PFSK-1 (cell line): ENCODE results near the gene ERICH4.

ENCODE experiments used
- FOXP2 ChIP-seq: optimal IDR thresholded peaks from 2 replicates; pipeline ENCODE3; 2011; ENCODE audit warnings: borderline replicate concordance, control low read depth, inconsistent platforms; ENCODE audit not compliant: insufficient read depth; ENCODE audit errors: extremely low read length, extremely low read depth
- POLR2AphosphoS5 ChIP-seq: IDR thresholded peaks from 2 replicates; pipeline ENCODE4 v1.6.1; 2012; ENCODE audit warnings: low read depth, mild to moderate bottlenecking, control low read depth, low read length, moderate library complexity
- SIN3A ChIP-seq: IDR thresholded peaks from 2 replicates; pipeline ENCODE4 v1.6.1; 2012; ENCODE audit warnings: mild to moderate bottlenecking, low read length, moderate library complexity, borderline replicate concordance; ENCODE audit not compliant: insufficient read depth
- TAF1 ChIP-seq: IDR thresholded peaks from 2 replicates; pipeline ENCODE4 v1.6.1; 2012; ENCODE audit warnings: low read length, control low read depth, borderline replicate concordance; ENCODE audit not compliant: insufficient read depth
- TF ChIP-seq, protein P1 (sequence below), 2 experiments: IDR thresholded peaks; 2 replicates each; pipeline versions ENCODE4 v1.6.1 to v1.8.0; 2011 to 2012; ENCODE audit warnings: low read depth in 2 of 2, low read length in 2 of 2, control low read depth in 1 of 2, inconsistent platforms in 1 of 2, mild to moderate bottlenecking in 1 of 2, moderate library complexity in 1 of 2; ENCODE audit not compliant: insufficient read depth in 1 of 2

ERICH4 gene

DNA sequence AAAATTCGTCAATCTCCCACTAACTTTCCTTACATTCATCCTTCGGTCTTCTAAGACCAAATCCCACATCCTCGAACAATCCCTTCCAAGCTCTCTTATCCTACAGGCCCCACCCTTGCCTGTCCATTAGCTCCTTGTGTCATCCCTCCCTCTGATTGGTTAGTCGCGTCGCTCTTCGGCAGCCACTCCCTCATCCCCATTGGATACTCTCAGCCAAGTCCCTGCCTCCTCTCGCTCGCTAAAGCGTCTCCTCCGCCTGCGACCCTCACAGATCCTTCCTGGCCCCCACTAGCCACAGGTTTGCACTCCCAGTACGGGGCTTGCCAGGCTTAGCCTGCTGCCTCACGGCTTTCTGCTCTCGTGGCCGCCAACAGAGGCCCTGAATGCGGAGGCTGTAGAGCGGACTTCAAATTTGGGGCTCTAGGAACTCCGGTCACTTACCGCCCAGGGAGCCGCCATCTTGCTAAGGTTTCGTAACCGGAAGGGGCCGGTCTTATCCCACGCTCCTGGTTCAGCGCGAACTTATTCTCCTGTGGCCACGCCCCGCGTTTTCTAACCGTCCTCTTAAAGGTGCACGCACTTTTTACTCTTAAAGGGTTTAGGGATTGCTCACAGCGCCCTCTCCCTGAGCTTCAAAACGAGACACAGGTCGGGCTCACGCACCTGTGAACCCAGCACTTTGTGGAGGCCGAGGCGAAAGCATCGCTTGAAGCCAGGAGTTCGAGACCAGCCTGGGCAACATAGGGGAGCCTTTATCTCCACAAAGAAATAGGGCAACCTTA is 3.3 kb upstream of the ERICH4 start, which contains the start of gene DMAC2:
Gene DMAC2, minus strand, starts transcription at position 472 of the 782 bp plus-strand sequence. Its CDS starts 13 bp downstream, at position 459.
- peak; percentile 84 for TF ChIP-seq TAF1
- TF ChIP-seq, protein P1, sequence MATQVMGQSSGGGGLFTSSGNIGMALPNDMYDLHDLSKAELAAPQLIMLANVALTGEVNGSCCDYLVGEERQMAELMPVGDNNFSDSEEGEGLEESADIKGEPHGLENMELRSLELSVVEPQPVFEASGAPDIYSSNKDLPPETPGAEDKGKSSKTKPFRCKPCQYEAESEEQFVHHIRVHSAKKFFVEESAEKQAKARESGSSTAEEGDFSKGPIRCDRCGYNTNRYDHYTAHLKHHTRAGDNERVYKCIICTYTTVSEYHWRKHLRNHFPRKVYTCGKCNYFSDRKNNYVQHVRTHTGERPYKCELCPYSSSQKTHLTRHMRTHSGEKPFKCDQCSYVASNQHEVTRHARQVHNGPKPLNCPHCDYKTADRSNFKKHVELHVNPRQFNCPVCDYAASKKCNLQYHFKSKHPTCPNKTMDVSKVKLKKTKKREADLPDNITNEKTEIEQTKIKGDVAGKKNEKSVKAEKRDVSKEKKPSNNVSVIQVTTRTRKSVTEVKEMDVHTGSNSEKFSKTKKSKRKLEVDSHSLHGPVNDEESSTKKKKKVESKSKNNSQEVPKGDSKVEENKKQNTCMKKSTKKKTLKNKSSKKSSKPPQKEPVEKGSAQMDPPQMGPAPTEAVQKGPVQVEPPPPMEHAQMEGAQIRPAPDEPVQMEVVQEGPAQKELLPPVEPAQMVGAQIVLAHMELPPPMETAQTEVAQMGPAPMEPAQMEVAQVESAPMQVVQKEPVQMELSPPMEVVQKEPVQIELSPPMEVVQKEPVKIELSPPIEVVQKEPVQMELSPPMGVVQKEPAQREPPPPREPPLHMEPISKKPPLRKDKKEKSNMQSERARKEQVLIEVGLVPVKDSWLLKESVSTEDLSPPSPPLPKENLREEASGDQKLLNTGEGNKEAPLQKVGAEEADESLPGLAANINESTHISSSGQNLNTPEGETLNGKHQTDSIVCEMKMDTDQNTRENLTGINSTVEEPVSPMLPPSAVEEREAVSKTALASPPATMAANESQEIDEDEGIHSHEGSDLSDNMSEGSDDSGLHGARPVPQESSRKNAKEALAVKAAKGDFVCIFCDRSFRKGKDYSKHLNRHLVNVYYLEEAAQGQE (IDR thresholded peaks at IDR 0.05; ENCODE audit: insufficient read depth in 1 of 2, low read depth in 2 of 2, low read length in 2 of 2), result 0 out of 4 replicates have a peak, but pooled peaks of 1 of the 2 experiments have one; percentile 43
- peak; percentile 93 for TF ChIP-seq POLR2AphosphoS5
- 0 out of 2 replicates have a peak, but pooled peaks have one; percentile 59 for TF ChIP-seq SIN3A
- no peak for TF ChIP-seq FOXP2

GRCh38 chr19:41441321-41441945 is 1.5 kb upstream of the ERICH4 start:
- TF ChIP-seq FOXP2, result no peak
- no peak for TF ChIP-seq TAF1

- TF ChIP-seq TAF1 (no peak), POLR2AphosphoS5 (no peak), SIN3A (no peak), FOXP2 (no peak)
- TF ChIP-seq, protein P1 (IDR thresholded peaks at IDR 0.05; ENCODE audit: insufficient read depth in 1 of 2, low read depth in 2 of 2, low read length in 2 of 2), result no peak
These were observed 978 bp downstream of the ERICH4 start for GRCh38 chr19:41443813-41444455.

DNA sequence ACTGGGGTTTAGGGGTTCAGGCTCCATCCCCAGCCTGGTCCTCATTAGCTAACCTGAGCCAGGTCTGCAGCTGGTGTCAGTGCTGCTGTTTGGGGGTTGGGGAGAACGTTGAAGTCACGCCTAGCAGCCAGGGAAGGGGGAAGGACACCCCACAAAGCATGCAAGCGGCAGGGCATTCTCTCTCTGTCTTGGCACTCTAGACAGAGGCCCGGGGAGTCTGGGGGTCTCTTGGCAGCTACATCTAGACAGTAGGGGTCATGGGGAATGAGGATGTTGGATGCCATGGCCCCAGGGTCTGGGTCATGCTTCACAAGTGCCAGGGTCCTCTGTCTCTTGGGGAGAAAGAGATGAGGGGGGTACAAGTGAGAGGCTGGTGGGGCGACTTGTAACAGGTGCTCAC is 2.6 kb downstream of the ERICH4 start:
- TF ChIP-seq FOXP2, result no peak
- TF ChIP-seq POLR2AphosphoS5, result no peak
- TF ChIP-seq TAF1, result no peak
- no peak for TF ChIP-seq SIN3A
- TF ChIP-seq, protein P1 (IDR thresholded peaks at IDR 0.05; ENCODE audit: insufficient read depth in 1 of 2, low read depth in 2 of 2, low read length in 2 of 2), result no peak

DNA sequence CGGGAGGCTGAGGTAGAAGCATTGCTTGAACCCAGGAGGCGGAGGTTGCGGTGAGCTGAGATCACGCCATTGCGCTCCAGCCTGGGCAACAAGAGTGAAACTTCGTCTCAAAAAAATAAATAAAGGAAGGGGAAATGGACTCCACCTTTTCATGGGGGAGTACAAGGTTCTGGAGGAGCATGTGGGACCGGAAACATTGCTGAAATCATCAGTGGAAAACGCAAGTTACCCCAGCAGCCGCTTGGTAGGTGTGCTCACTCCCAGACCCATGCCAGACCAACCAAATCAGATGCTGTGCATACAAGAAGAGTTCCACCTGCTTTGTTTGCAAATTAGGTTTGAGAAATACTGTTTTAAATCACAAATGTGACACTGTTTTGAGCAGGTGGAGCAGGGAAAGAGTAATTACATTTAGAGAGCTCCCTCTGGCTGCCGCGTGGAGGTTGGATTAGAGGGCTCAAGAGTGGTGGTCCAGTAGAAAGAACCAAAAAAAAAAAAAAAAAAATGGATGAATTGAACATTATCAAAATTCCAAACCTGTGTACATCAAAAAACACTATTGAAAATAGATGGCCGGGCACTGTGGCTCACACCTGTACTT is 4.9 kb downstream of the ERICH4 start:
- TF ChIP-seq POLR2AphosphoS5, result no peak
- TF ChIP-seq TAF1, result no peak
- TF ChIP-seq FOXP2, result no peak
- TF ChIP-seq SIN3A, result no peak
- TF ChIP-seq, protein P1 (IDR thresholded peaks at IDR 0.05; ENCODE audit: insufficient read depth in 1 of 2, low read depth in 2 of 2, low read length in 2 of 2), result no peak
